ENCODE data around the gene SCNN1A. TPM values are rescaled to one million over a fixed set of nuclear protein-coding genes. Genes with fewer than 3 reads are reported as not detected.
"Not testable (repeated sequence)": the region's sequence is repeated elsewhere in the genome, so short reads cannot be mapped to it uniquely, and the experiment has no call there.

The SCNN1A gene
- total RNA-seq, 4 donors from 2014 or later: 1.3 to 38.3 (median 7.3) TPM

DNA sequence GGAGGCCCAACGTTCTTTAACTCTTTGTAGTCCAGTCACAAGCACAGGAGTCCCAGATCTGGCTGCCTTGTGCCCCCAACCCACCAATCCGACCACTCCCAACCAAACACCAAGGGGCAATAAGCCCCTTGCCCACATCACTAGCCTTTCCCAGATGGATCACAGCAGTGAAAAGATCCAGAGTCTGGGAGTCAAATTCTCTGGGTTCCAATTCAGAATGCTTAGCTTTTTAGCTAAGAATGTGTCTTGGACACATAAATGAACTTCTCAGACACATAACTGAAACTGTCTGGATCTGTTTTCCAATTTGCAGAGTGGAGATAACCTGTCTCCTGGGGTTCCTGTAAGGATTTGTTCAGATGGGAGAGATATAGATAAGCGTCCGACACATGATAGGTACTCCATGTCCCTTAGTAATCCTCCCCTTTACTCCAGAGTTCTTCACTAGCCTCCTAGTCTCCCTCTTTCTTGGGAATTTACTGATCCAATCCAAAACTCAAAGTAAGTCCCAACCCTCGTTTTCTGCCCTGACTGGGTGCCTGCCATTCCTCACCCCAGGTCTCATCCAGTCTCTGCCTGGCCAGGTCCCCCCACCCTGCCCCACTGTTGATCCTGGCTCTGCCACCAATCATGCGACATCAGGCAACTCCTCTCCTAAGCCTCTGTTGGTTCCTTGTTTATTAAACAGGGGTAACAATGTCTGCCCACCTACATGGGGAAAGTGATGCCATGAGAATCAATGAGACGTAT is 33.0 kb downstream of the SCNN1A start:
- Histone ChIP-seq H3K27me3 (no peaks in the 10 kb centered on the region), H3K27ac (peak overlapping the region; percentile 95 to 97), H3K4me1 (peaks cover 14 to 22% of the 10 kb centered on the region in 2 donors), H3K9me3 (no peaks in the 10 kb centered on the region), H3K36me3 (no peaks in the 10 kb centered on the region), H3K4me3 (peak overlapping the region; percentile 60 to 86)
- no peak for TF ChIP-seq POLR2A (IDR thresholded peaks at IDR 0.05)
- TF ChIP-seq, protein P1, sequence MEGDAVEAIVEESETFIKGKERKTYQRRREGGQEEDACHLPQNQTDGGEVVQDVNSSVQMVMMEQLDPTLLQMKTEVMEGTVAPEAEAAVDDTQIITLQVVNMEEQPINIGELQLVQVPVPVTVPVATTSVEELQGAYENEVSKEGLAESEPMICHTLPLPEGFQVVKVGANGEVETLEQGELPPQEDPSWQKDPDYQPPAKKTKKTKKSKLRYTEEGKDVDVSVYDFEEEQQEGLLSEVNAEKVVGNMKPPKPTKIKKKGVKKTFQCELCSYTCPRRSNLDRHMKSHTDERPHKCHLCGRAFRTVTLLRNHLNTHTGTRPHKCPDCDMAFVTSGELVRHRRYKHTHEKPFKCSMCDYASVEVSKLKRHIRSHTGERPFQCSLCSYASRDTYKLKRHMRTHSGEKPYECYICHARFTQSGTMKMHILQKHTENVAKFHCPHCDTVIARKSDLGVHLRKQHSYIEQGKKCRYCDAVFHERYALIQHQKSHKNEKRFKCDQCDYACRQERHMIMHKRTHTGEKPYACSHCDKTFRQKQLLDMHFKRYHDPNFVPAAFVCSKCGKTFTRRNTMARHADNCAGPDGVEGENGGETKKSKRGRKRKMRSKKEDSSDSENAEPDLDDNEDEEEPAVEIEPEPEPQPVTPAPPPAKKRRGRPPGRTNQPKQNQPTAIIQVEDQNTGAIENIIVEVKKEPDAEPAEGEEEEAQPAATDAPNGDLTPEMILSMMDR (IDR thresholded peaks at IDR 0.05): no peak
- intact Hi-C loops (cut with DNase I; ENCODE audit: low total_unique reads): no loop called here
- DNase-seq: no peak

DNA sequence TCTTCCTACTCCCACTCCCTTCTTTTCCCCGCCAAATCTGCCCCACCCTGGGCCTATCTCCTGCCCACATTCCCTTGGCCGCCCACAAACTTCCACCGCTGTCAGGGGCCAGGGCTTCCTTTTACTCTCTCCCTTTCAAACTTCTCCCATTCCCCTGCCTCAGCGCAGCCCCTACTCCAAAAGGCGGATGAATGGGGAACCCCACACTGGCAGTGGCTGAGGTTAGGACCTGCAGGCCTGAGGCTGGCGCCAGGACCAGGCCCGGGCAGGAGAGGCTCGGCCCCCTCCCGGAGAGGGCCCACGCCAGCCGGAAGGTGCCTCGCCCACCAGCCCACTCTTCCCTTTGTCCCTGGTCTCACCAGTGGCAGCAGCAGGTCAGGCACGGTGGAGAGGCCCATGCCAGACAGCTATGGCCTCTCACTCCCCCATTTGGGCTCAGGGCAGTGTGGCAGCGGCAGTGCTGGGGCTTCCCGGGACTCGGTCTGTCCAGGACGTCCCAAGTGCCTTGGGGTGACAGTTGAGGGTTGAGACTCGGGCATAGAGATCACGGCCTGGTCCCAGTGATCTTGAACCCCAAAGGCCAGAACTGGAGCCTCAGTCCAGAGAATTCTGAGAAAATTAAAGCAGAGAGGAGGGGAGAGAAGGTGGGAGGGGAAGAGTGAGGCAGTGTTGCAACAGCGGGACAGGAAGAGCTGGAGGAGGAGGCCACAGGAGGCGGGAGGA is 33.8 kb downstream of the SCNN1A start, which contains the start of gene TNFRSF1A:
Gene TNFRSF1A (minus strand): TSS at position 660 of the 723 bp plus-strand sequence. CDS start 262 bp downstream, at position 398.
- Histone ChIP-seq H3K36me3 (no peaks in the 10 kb centered on the region), H3K4me3 (peak within 1 kb of the TSS; percentile 60 to 86), H3K27me3 (no peaks in the 10 kb centered on the region), H3K4me1 (peaks cover 14 to 28% of the 10 kb centered on the region in 2 donors), H3K9me3 (no peaks in the 10 kb centered on the region), H3K27ac (peak within 1 kb of the TSS; percentile 95 to 97)
- peak; percentile 76 to 89 for DNase-seq
- intact Hi-C loops (cut with DNase I; ENCODE audit: low total_unique reads): loop anchor here (2.0 kb wide), 1 partner anchor 45 kb away; no protein-coding TSS in a partner anchor
- peak; percentile 62 to 69 for TF ChIP-seq POLR2A (IDR thresholded peaks at IDR 0.05)
- TF ChIP-seq, protein P1 (IDR thresholded peaks at IDR 0.05): peak in 1 of 4 experiments; percentile 16

DNA sequence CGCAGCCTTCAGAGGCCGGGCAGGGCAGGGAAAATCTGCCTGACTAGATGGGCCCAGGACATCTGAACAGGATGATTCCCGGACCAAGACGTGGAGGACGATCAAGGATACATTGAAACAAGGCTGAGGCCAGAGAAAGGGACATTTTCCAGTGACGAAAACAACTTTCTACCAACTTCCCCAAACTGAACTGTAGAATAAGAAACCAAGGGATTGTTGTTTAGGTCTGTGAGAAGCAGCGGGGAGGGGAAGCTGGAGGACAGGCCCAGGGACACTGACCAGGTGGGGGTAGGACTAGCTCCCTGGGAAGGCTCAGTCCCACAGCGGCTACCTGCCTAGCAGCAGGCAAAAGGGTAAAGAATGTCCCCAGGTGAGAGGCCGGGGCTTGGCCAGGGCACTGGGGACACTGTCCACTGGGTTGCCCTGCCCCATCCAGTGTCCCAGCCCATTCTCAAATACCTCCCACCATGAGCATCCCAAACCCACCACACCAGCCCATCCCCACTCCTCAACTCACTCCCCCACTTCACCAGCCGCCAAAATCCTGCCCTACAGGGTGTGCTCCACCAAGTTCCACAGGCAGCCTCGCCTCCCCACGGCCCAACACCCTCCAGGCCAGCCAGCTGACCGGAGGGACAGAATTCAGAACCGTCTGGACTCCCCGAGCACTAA is 34.5 kb downstream of the SCNN1A start:
- Histone ChIP-seq H3K27ac (peak overlapping the region; percentile 95 to 97), H3K9me3 (no peaks in the 10 kb centered on the region), H3K36me3 (no peaks in the 10 kb centered on the region), H3K4me1 (peaks cover 12 to 23% of the 10 kb centered on the region in 2 donors), H3K4me3 (peak overlapping the region; percentile 60 to 86), H3K27me3 (no peaks in the 10 kb centered on the region)
- TF ChIP-seq POLR2A (IDR thresholded peaks at IDR 0.05): no peak
- intact Hi-C loops (cut with DNase I; ENCODE audit: low total_unique reads): loop anchor here (2.0 kb wide), 1 partner anchor 46 kb away; no protein-coding TSS in a partner anchor
- peak in 1 of 2 donors; percentile 30 for DNase-seq

DNA sequence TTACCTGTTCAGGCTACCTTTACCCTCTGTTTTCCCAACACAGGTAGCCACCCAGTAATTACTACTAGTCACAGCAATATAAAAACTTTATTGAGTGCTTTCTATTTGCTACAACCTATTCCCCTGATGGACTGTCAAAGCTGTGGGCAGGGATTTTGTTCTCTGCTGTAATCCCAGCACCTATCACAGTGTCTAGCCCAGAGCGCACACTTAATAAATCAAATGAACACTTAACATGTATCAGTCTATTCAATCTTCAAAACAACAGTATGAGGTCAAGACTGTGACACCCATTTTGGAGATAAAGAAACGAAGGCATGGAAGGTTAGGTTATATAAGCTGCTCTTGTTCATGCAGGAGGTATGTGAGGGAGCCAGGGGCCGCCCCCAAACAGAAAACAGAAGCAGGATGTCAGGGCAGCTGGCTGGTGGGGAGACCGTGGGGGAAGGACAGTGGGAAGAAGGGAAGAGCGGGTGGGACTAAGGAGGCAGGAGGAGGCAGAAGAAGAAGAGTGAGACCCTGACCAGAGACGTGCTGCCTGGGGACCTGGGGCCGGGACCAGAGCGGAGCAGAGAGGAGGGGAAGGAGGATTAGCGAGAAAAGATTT is 35.2 kb downstream of the SCNN1A start:
- peak; percentile 18 to 25 for TF ChIP-seq POLR2A (IDR thresholded peaks at IDR 0.05)
- TF ChIP-seq, protein P1 (IDR thresholded peaks at IDR 0.05): no peak
- intact Hi-C loops (cut with DNase I; ENCODE audit: low total_unique reads): loop anchor here (2.0 kb wide), 1 partner anchor 47 kb away; no protein-coding TSS in a partner anchor
- H3K4me3 ChIP-seq: peak overlapping the region; percentile 60 to 86
- H3K4me1 ChIP-seq: peaks cover 6 to 22% of the 10 kb centered on the region in 2 donors
- no peaks in the 10 kb centered on the region for H3K27me3 ChIP-seq
- H3K36me3 ChIP-seq: no peaks in the 10 kb centered on the region
- H3K9me3 ChIP-seq: no peaks in the 10 kb centered on the region
- DNase-seq: peak; percentile 53 to 71
- H3K27ac ChIP-seq: peak overlapping the region; percentile 95 to 97

DNA sequence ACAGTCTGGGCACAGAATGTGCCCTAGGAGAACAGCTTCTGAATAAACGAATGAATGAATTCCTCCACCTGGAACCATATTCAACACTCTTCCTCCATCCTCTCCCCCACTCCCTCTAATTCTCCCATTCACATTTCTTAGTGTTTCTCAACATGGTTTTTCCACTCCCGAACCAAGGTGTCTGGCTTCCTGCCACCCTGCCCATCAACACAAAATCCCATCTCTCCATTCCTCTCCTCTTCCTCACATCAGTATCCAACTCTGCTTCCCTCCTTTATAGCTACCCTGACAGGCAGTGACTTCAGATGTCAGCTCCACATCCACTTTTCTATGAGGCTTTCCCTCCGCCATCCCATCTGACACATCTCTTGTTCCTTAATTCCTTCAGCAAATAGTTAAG is 36.4 kb downstream of the SCNN1A start:
- intact Hi-C loops (cut with DNase I; ENCODE audit: low total_unique reads): loop anchor here (5.0 to 10.0 kb wide), 2 partner anchors 38 to 196 kb away; partner anchors contain the start of genes GAPDH and SCNN1A
- no peak for DNase-seq
- no peaks in the 10 kb centered on the region for H3K36me3 ChIP-seq
- TF ChIP-seq, protein P1 (IDR thresholded peaks at IDR 0.05): no peak
- no peak for TF ChIP-seq POLR2A (IDR thresholded peaks at IDR 0.05)
- H3K4me3 ChIP-seq: peak overlapping the region; percentile 60 to 86
- H3K27ac ChIP-seq: peak overlapping the region; percentile 95 to 97
- no peaks in the 10 kb centered on the region for H3K27me3 ChIP-seq
- no peaks in the 10 kb centered on the region for H3K9me3 ChIP-seq
- H3K4me1 ChIP-seq: peaks cover 6 to 34% of the 10 kb centered on the region in 2 donors

DNA sequence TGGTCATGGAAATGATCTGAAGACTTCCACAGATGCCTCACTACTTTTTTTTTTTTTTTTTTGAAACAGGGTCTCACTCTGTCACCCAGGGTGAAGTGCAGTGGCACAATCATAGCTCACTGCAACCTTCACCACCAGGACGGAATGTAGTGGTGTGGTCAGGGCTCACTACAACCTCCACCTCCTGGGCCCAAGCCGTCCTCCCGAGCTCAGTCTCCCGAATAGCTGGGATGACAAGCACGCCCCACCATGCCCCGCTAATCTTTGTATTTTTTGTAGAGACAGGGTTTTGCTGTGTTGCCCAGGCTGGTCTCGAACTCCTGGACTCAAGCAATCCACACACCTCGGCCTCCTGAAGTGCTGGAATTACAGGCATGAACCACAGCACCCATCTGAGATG is 36.8 kb downstream of the SCNN1A start:
- peak overlapping the region; percentile 95 to 97 for H3K27ac ChIP-seq
- peaks cover 6 to 38% of the 10 kb centered on the region in 2 donors for H3K4me1 ChIP-seq
- H3K27me3 ChIP-seq, DNase-seq, H3K9me3 ChIP-seq, H3K36me3 ChIP-seq: not testable (repeated sequence)
- peak overlapping the region in 1 of 2 donors; percentile 60 for H3K4me3 ChIP-seq
- intact Hi-C loops (cut with DNase I; ENCODE audit: low total_unique reads): loop anchor here (5.0 to 10.0 kb wide), 2 partner anchors 39 to 196 kb away; partner anchors contain the start of genes GAPDH and SCNN1A
